Fibroblast of lung (primary cell): ENCODE measurements around the gene IL3.

Experiments
- EZH2 ChIP-seq: IDR thresholded peaks from 2 replicates; pipeline ENCODE4 v1.5.1; 2012; ENCODE audit warnings: low read length, control low read depth, mild to moderate bottlenecking; ENCODE audit errors: missing control alignments
- TF ChIP-seq, protein P1 (sequence below), 2 donors: IDR thresholded peaks in 1 of 2; conservative IDR thresholded peaks in 1 of 2; 1 replicate in 1 of 2; 2 replicates in 1 of 2; pipeline ENCODE4 v1.5.1; 2011 to 2012; ENCODE audit warnings: low read length in 2 of 2, control low read depth in 1 of 2, inconsistent platforms in 1 of 2, low read depth in 1 of 2, mild to moderate bottlenecking in 1 of 2

DNA sequence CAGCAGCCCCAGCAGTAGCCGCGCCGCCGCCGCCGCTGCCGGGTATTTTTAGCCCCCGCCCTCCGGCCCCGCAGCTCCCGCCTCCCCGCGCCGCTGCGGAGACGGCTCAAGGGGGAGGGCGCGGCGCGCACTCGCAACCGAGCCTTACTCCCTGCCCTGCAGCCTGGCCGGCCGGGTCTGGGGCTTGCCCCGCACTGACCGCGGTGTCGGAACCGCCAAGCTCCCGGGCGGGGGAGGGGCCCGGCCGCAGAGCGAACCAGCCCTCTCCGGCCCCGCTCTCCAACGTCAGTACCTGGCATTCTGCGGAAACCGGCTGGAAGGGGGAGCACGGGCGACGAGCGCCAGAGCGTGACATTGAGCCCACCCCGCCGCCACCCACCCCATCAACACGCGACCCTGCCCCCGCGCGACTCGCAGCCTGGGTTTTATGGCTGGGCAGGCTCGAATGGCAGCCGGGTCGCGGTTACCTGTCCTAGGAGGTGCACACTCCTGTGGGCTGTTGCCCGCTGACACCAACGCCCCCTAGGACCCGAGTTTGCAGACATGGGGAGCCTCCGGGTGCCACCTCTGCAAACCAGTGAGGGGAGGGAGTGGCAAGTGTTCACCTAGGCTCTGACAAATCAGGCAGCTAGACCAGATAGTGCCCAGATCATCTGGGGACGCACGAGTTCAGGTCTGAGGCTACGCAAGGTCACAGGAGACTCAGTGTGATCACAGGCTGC is 48.7 kb upstream of the IL3 start, which contains the start of gene ACSL6:
- TF ChIP-seq, protein P1, sequence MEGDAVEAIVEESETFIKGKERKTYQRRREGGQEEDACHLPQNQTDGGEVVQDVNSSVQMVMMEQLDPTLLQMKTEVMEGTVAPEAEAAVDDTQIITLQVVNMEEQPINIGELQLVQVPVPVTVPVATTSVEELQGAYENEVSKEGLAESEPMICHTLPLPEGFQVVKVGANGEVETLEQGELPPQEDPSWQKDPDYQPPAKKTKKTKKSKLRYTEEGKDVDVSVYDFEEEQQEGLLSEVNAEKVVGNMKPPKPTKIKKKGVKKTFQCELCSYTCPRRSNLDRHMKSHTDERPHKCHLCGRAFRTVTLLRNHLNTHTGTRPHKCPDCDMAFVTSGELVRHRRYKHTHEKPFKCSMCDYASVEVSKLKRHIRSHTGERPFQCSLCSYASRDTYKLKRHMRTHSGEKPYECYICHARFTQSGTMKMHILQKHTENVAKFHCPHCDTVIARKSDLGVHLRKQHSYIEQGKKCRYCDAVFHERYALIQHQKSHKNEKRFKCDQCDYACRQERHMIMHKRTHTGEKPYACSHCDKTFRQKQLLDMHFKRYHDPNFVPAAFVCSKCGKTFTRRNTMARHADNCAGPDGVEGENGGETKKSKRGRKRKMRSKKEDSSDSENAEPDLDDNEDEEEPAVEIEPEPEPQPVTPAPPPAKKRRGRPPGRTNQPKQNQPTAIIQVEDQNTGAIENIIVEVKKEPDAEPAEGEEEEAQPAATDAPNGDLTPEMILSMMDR (conservative IDR thresholded peaks at IDR 0.05 in 1 of 2, IDR thresholded peaks at IDR 0.05 in 1 of 2; ENCODE audit: low read depth in 1 of 2, low read length in 2 of 2) = no peak
- peak; percentile 89 for TF ChIP-seq EZH2
